Measurements from ENCODE around the gene TIRAP.

TIRAP gene

GRCh38 chr11:126319374-126319740 lies 36.5 kb downstream of the TIRAP start:
- TF ChIP-seq ZFX (IDR thresholded peaks at IDR 0.05): no peak
- TF ChIP-seq CTCF (conservative IDR thresholded peaks at IDR 0.05): no peak
- no peak overlapping the region for H3K27ac ChIP-seq

- no peak overlapping the region for H3K27ac ChIP-seq
- TF ChIP-seq ZFX (IDR thresholded peaks at IDR 0.05) (no peak), CTCF (conservative IDR thresholded peaks at IDR 0.05) (no peak)
These were observed 40.1 kb downstream of the TIRAP start for GRCh38 chr11:126322996-126323395.

- TF ChIP-seq ZFX (IDR thresholded peaks at IDR 0.05) (no peak), CTCF (conservative IDR thresholded peaks at IDR 0.05) (no peak)
- H3K27ac ChIP-seq: peak overlapping the region; percentile 15; the same call in 1 of the 2 replicates
These were observed 44.5 kb downstream of the TIRAP start for GRCh38 chr11:126327281-126328000.

- no peak for TF ChIP-seq ZFX (IDR thresholded peaks at IDR 0.05)
- no peak for TF ChIP-seq CTCF (conservative IDR thresholded peaks at IDR 0.05)
- H3K27ac ChIP-seq: peak overlapping the region; percentile 15; the same call in 1 of the 2 replicates
These were observed 45.1 kb downstream of the TIRAP start for GRCh38 chr11:126328001-126328390.

- TF ChIP-seq ZFX (IDR thresholded peaks at IDR 0.05): no peak
These were observed 45.6 kb downstream of the TIRAP start for GRCh38 chr11:126328444-126328843.

GRCh38 chr11:126328938-126329643 lies 46.2 kb downstream of the TIRAP start:
- H3K27ac ChIP-seq: no peak overlapping the region
- TF ChIP-seq CTCF (conservative IDR thresholded peaks at IDR 0.05) (no peak), ZFX (IDR thresholded peaks at IDR 0.05) (no peak)

More at GRCh38 chr11:126328444-126328843, 45.6 kb downstream of the TIRAP start:
- peak overlapping the region; percentile 15; the same call in 1 of the 2 replicates for H3K27ac ChIP-seq

GRCh38 chr11:126329644-126330211 lies 46.8 kb downstream of the TIRAP start:
- TF ChIP-seq ZFX (IDR thresholded peaks at IDR 0.05) (no peak), CTCF (conservative IDR thresholded peaks at IDR 0.05) (no peak)
- H3K27ac ChIP-seq: no peak overlapping the region
